Retinal pigment epithelial cell (primary cell): Measurements from ENCODE around the gene TACO1.

Source experiments
- DNase-seq: peaks from one replicate; pipeline ENCODE4 v3.0.0-alpha.2; 2010; ENCODE audit warnings: low read depth
- H3K4me3 ChIP-seq: 2 replicates; pipeline ENCODE4 v1.5.1; 2011; ENCODE audit warnings: mild to moderate bottlenecking, low read length, control low read depth, moderate library complexity
- TF ChIP-seq, protein P1 (sequence below): conservative IDR thresholded peaks from 2 replicates; pipeline ENCODE4 v1.5.1; 2011; ENCODE audit warnings: low read depth, low read length, control low read depth, inconsistent platforms

Gene TACO1

DNA sequence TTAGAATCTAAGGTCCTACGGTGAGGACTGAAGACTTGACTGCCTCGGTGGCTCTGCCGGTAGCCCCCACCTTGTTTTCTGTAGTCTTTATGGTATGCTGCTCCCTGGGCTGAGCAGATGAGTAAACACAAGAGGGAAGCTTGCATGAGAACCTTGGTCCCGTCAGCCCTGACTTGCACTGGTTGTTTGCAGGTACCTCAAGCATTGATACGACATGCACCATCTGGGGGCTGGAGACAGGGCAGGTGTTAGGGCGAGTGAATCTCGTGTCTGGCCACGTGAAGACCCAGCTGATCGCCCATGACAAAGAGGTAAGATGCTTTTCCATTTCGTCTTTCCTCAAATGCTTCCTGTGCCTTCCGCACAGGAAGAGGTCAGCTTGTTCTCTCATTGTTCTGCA, 21.1 kb upstream of the TACO1 start:
- H3K4me3 ChIP-seq: no peak overlapping the region
- TF ChIP-seq, protein P1, sequence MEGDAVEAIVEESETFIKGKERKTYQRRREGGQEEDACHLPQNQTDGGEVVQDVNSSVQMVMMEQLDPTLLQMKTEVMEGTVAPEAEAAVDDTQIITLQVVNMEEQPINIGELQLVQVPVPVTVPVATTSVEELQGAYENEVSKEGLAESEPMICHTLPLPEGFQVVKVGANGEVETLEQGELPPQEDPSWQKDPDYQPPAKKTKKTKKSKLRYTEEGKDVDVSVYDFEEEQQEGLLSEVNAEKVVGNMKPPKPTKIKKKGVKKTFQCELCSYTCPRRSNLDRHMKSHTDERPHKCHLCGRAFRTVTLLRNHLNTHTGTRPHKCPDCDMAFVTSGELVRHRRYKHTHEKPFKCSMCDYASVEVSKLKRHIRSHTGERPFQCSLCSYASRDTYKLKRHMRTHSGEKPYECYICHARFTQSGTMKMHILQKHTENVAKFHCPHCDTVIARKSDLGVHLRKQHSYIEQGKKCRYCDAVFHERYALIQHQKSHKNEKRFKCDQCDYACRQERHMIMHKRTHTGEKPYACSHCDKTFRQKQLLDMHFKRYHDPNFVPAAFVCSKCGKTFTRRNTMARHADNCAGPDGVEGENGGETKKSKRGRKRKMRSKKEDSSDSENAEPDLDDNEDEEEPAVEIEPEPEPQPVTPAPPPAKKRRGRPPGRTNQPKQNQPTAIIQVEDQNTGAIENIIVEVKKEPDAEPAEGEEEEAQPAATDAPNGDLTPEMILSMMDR: no peak
- no peak for DNase-seq

DNA sequence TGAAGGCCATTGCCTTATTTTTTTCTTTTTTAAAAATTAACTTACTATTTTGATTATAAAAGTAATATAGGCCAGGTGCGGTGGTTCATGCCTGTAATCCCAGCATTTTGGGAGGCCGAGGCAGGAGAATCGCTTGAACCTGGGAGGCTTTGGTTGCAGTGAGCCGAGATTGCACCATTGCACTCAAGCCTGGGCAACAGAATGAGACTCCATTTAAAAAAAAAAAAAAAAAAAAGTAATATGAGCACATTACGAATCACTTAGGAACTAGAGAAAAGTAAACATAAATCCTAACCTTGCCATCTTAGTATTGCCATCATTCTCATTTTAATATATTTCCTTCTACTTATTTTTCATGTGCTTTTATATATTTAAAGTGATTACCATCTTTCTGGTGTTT, 12.9 kb upstream of the TACO1 start:
- TF ChIP-seq, protein P1: no peak
- no peak overlapping the region for H3K4me3 ChIP-seq
- DNase-seq: no peak

DNA sequence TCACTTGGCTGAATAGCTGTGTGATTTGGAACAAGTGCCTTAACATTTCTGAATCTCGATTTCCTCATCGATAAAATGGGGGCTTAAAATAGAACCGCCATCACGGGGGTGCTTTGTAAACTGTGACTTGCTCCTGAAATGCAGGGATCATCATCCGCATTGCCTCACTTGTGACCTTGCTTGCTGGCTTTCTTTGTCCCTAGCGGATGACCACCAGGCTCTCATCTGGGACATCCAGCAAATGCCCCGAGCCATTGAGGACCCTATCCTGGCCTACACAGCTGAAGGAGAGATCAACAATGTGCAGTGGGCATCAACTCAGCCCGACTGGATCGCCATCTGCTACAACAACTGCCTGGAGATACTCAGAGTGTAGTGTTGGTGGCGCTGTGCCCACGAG, 11.9 kb upstream of the TACO1 start:
- TF ChIP-seq, protein P1: no peak
- no peak overlapping the region for H3K4me3 ChIP-seq
- no peak for DNase-seq

DNA sequence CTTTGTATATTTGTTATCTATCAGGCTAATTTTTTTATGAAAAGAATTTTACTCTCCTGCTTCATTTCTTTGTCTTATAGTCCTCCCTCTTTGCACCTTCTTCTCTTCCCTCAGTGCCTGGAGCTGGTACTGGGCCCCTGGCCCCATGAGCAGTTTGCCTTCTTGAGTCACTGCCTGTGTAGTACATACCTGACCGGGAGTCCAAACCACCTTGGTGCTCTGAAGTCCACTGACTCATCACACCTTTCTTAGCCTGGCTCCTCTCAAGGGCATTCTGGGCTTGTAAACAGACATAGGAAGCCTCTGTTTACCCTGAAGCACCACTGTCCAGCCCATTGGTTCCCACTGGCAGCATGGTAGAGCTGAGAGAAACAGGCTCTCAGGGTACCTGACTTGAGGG, 11.0 kb upstream of the TACO1 start:
- H3K4me3 ChIP-seq: no peak overlapping the region
- TF ChIP-seq, protein P1: no peak
- DNase-seq: no peak

DNA sequence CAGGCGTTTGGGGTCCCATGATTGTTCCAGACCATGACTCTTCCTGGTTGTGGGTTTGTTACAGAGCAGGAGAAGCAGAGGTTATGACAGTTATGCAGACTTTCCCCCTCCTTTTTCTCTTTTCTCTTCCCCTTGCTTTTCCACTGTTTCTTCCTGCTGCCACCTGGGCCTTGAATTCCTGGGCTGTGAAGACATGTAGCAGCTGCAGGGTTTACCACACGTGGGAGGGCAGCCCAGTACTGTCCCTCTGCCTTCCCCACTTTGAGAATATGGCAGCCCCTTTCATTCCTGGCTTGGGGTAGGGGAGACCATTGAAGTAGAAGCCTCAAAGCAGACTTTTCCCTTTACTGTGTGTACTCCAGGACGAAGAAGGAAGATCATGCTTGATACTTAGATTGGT, 7.9 kb upstream of the TACO1 start:
- TF ChIP-seq, protein P1: no peak
- DNase-seq: no peak
- H3K4me3 ChIP-seq: no peak overlapping the region

DNA sequence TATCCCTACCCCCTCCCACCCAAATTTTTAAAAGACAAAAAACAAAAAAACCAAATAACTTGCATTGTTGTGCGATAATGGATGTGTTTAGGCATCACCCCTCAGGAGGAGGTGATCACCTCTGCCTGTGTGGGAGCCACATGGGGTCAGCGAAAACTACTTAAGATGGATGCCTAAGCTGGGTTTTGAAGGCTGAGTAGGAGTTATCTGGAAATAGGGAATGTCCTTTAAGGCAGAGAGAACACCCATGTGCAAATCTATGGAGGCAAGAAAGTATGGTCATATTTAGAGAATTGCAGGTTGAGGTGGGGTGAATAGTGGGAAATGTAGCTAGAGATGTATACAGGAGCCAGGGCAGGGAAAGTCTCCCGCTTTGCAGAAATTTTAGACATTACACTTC, 5.6 kb upstream of the TACO1 start:
- TF ChIP-seq, protein P1: no peak
- H3K4me3 ChIP-seq: no peak overlapping the region
- DNase-seq: no peak

DNA sequence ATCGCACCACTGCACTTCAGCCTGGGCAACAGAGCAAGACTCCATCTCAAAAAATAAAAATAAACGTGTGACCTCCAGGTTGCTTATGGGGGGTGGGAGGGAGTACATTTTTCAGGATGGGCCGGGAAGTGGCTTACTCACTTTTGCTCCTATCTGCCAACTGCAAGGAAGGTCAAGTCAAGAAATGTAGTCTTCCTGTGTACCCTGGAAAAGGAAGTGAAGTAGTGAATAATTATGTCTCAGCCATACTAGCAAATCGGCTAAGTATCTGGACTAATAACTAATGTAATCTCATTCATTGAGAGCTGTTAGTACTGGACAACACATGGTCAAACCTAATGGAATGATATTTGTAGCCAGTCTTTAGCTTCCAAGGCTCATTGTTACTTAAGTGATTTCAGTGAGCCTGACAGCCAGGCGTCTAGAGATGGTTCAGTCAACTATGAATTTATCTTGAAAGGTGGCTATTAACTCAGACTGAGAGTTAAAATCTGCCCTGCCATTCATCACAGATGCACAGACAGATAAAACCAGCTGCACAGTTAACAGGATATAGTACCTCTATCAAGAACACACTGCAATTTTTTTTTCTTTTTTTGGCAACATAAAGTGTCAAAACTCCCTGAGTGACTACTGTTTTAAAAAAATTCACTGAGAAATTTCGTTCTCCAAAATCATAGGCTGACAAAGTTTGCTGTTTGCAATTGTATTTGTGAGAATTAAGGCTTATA, 3.7 kb upstream of the TACO1 start:
- TF ChIP-seq, protein P1: no peak
- H3K4me3 ChIP-seq: no peak overlapping the region
- no peak for DNase-seq
